Osteoblast (primary cell): ENCODE data around the gene DMD. TPM values are rescaled to one million over a fixed set of nuclear protein-coding genes. Genes with fewer than 3 reads are reported as not detected.

Source experiments
- DNase-seq: peaks from one replicate; pipeline ENCODE4 v3.0.0; 2011; ENCODE audit warnings: low spot score, mixed read lengths; ENCODE audit not compliant: insufficient read length; ENCODE audit errors: missing footprints
- H2AFZ ChIP-seq: 2 replicates; pipeline ENCODE4 v1.6.0; 2011; ENCODE audit warnings: mild to moderate bottlenecking, low read length
- H3K27ac ChIP-seq: 2 replicates; pipeline ENCODE4 v1.5.1; 2011; ENCODE audit warnings: mild to moderate bottlenecking, low read depth, low read length, moderate library complexity
- H3K27me3 ChIP-seq: 2 replicates; pipeline ENCODE4 v1.6.0; 2012; ENCODE audit warnings: mild to moderate bottlenecking, control low read depth, inconsistent platforms, low read length, moderate library complexity; ENCODE audit not compliant: insufficient read depth
- H3K36me3 ChIP-seq: 2 replicates; pipeline ENCODE4 v1.5.1; 2011; ENCODE audit warnings: mild to moderate bottlenecking, low read length, control low read depth, moderate library complexity; ENCODE audit not compliant: insufficient read depth
- H3K4me1 ChIP-seq: 2 replicates; pipeline ENCODE4 v1.5.1; 2011; ENCODE audit warnings: mild to moderate bottlenecking, low read length, control low read depth, moderate library complexity; ENCODE audit not compliant: insufficient read depth
- H3K4me2 ChIP-seq: 2 replicates; pipeline ENCODE4 v1.6.0; 2011; ENCODE audit warnings: mild to moderate bottlenecking, low read length; ENCODE audit not compliant: insufficient read depth
- H3K4me3 ChIP-seq: fragments of 200-600 bp; sonication (generic); 3 replicates; pipeline ENCODE4 v1.5.1; 2012; ENCODE audit warnings: mild to moderate bottlenecking, low read length, inconsistent platforms; ENCODE audit not compliant: insufficient read depth
- H3K79me2 ChIP-seq: 2 replicates; pipeline ENCODE4 v1.6.0; 2012; ENCODE audit warnings: mild to moderate bottlenecking, low read length, control low read depth, inconsistent platforms; ENCODE audit not compliant: insufficient read depth
- H3K9me3 ChIP-seq: 2 replicates; pipeline ENCODE4 v1.5.1; 2011; ENCODE audit warnings: low read depth, low read length, control low read depth
- H4K20me1 ChIP-seq: 2 replicates; pipeline ENCODE4 v1.6.0; 2012; ENCODE audit warnings: mild to moderate bottlenecking, low read length, control low read depth; ENCODE audit not compliant: insufficient read depth
- total RNA-seq: library from RNA; depleted of rRNA; stranded (reverse); fragments of >200 nt; gene quantifications from 2 replicates; pipeline ENCODE4 v1.2.3, GENCODE V29; 2012
- TF ChIP-seq, protein P1 (sequence below): IDR thresholded peaks from 2 replicates; pipeline ENCODE4 v1.5.1; 2011; ENCODE audit warnings: mild to moderate bottlenecking, low read depth, low read length, moderate library complexity; ENCODE audit errors: extremely low read depth

The DMD gene
- total RNA-seq, 1 donor: 12.7 TPM

DNA sequence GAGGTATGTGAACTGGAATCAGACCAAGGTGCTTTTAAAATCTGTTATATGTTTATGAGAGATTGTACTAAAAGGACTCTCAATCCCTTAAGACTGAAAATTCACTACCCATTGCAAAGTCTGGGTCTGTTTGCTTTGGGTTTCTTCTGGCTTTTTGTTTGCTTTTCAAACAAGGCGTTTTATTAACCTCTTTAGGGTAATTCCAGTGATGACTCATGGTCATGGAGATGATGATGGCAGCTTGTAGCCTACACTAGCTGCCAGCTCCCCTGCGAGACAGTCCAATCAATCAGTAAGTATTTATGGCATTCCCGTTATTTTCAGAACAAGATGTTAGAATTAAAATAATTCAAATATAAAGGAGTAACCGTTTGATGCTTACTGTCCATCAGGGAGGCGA, 1495.7 kb downstream of the DMD start:
- TF ChIP-seq, protein P1, sequence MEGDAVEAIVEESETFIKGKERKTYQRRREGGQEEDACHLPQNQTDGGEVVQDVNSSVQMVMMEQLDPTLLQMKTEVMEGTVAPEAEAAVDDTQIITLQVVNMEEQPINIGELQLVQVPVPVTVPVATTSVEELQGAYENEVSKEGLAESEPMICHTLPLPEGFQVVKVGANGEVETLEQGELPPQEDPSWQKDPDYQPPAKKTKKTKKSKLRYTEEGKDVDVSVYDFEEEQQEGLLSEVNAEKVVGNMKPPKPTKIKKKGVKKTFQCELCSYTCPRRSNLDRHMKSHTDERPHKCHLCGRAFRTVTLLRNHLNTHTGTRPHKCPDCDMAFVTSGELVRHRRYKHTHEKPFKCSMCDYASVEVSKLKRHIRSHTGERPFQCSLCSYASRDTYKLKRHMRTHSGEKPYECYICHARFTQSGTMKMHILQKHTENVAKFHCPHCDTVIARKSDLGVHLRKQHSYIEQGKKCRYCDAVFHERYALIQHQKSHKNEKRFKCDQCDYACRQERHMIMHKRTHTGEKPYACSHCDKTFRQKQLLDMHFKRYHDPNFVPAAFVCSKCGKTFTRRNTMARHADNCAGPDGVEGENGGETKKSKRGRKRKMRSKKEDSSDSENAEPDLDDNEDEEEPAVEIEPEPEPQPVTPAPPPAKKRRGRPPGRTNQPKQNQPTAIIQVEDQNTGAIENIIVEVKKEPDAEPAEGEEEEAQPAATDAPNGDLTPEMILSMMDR: no peak
- Histone ChIP-seq H3K4me1 (no peaks in the 10 kb centered on the region), H4K20me1 (no peaks in the 10 kb centered on the region), H3K9me3 (no peaks in the 10 kb centered on the region), H3K79me2 (no peaks in the 10 kb centered on the region), H2AFZ (no peak overlapping the region), H3K4me2 (no peak overlapping the region), H3K4me3 (no peak overlapping the region), H3K36me3 (no peaks in the 10 kb centered on the region), H3K27ac (no peak overlapping the region), H3K27me3 (no peaks in the 10 kb centered on the region)
- no peak for DNase-seq

DNA sequence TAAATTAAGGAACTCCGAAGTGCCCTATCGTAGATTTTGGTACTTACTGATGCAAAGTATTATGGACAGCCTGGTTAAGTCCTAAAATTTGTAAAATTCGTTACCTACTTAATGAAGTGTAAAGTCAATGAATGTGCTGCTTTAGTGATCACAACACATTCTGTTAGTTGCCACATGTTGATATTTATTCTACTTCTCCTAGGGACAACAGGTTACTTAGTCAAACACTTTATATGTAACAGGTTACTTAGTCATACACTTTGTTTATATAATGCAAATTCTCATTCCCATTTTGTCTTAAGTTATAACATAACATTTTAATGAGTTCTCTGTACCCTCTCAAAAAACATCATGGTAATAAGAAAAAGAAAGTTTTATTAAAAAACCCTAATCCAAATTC, 1496.6 kb downstream of the DMD start:
- H3K27me3 ChIP-seq: no peaks in the 10 kb centered on the region
- H3K27ac ChIP-seq: no peak overlapping the region
- no peak for DNase-seq
- no peak overlapping the region for H2AFZ ChIP-seq
- H4K20me1 ChIP-seq: no peaks in the 10 kb centered on the region
- H3K9me3 ChIP-seq: no peaks in the 10 kb centered on the region
- TF ChIP-seq, protein P1: no peak
- no peaks in the 10 kb centered on the region for H3K4me1 ChIP-seq
- H3K79me2 ChIP-seq: no peaks in the 10 kb centered on the region
- no peak overlapping the region for H3K4me2 ChIP-seq
- no peak overlapping the region for H3K4me3 ChIP-seq
- H3K36me3 ChIP-seq: no peaks in the 10 kb centered on the region

DNA sequence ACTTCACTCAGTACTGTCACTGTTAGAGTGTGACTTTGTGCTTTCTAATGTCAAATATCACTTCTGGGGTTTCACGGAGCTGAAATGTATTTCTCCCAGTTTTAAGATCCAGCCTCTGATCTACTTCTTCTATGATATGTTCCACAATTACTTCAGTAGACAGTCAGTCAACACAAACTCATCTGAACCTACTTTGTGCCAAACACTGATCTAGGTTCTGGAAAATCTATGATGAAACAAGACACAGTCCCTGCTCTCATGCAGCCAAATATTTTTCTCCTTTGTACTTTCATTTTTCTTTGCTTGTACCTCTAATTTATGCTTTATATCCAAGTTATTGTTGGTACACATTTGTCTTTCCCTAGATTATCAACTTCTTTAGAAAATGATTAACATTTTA, 1498.2 kb downstream of the DMD start:
- Histone ChIP-seq H3K27me3 (no peaks in the 10 kb centered on the region), H3K4me1 (no peaks in the 10 kb centered on the region), H3K4me2 (no peak overlapping the region), H3K4me3 (no peak overlapping the region), H3K79me2 (no peaks in the 10 kb centered on the region), H3K27ac (no peak overlapping the region), H3K36me3 (no peaks in the 10 kb centered on the region), H2AFZ (no peak overlapping the region), H4K20me1 (no peaks in the 10 kb centered on the region), H3K9me3 (no peaks in the 10 kb centered on the region)
- TF ChIP-seq, protein P1: no peak
- no peak for DNase-seq

DNA sequence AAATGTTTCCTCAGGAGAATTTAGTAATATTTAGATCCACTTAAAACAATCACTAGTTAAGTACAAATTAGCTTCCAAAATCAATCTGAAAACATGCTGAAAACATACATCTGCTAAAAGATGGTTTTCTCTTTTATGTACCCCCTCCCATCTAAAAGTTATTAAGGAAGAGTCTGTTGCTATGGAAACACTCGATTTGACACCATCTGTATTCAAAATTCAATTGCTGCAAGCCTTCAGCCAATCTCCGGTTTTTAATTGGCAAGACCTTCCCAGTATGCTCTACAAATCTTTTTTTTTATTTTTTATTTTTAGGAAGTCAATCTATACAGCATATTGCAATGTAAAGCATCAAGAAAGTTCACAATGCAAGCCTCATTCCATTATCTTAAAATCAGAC, 1500.2 kb downstream of the DMD start:
- Histone ChIP-seq H2AFZ (no peak overlapping the region), H3K9me3 (no peaks in the 10 kb centered on the region), H3K36me3 (no peaks in the 10 kb centered on the region), H3K4me3 (no peak overlapping the region), H3K27ac (no peak overlapping the region), H4K20me1 (no peaks in the 10 kb centered on the region), H3K79me2 (no peaks in the 10 kb centered on the region), H3K27me3 (no peaks in the 10 kb centered on the region), H3K4me1 (no peaks in the 10 kb centered on the region), H3K4me2 (no peak overlapping the region)
- TF ChIP-seq, protein P1: no peak
- no peak for DNase-seq
